PC-9 (cell line): ENCODE results near the gene TSC22D3.

Experiments used
- EZH2 ChIP-seq: fragments of 200-600 bp; sonication (generic); IDR thresholded peaks from 2 replicates; pipeline ENCODE4 v1.8.0; 2017; ENCODE audit warnings: antibody characterized with exemption, low read depth
- TF ChIP-seq, protein P1 (sequence below): fragments of 200-600 bp; sonication (generic); conservative IDR thresholded peaks from 2 replicates; pipeline ENCODE4 v1.6.1; 2017; ENCODE audit warnings: mixed run types, antibody characterized with exemption, mild to moderate bottlenecking, moderate library complexity

- TF ChIP-seq, protein P1, sequence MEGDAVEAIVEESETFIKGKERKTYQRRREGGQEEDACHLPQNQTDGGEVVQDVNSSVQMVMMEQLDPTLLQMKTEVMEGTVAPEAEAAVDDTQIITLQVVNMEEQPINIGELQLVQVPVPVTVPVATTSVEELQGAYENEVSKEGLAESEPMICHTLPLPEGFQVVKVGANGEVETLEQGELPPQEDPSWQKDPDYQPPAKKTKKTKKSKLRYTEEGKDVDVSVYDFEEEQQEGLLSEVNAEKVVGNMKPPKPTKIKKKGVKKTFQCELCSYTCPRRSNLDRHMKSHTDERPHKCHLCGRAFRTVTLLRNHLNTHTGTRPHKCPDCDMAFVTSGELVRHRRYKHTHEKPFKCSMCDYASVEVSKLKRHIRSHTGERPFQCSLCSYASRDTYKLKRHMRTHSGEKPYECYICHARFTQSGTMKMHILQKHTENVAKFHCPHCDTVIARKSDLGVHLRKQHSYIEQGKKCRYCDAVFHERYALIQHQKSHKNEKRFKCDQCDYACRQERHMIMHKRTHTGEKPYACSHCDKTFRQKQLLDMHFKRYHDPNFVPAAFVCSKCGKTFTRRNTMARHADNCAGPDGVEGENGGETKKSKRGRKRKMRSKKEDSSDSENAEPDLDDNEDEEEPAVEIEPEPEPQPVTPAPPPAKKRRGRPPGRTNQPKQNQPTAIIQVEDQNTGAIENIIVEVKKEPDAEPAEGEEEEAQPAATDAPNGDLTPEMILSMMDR = no peak
- no peak for TF ChIP-seq EZH2
Measured at GRCh38 chrX:107713543-107714205, 61.9 kb downstream of the TSC22D3 start.
